Muscle layer of duodenum (tissue), 2 donors: Measurements from ENCODE around the gene GABBR1.

ENCODE experiments used
- H3K27ac ChIP-seq: one replicate; pipeline ENCODE4 v1.7.0; 2013; ENCODE audit warnings: mild to moderate bottlenecking, low read length
- H3K27me3 ChIP-seq: one replicate; pipeline ENCODE4 v1.7.0; 2013; ENCODE audit warnings: low read depth, mild to moderate bottlenecking, control low read depth, low read length
- H3K36me3 ChIP-seq, 2 donors: one replicate each; pipeline ENCODE4 v1.7.0; 2013; ENCODE audit warnings: low read length in 2 of 2, control low read depth in 1 of 2, mild to moderate bottlenecking in 1 of 2; ENCODE audit not compliant: insufficient read depth in 2 of 2, control insufficient read depth in 1 of 2
- H3K4me1 ChIP-seq, 2 donors: one replicate each; pipeline ENCODE4 v1.7.0; 2013; ENCODE audit warnings: low read length in 2 of 2, mild to moderate bottlenecking in 2 of 2, control low read depth in 1 of 2, moderate library complexity in 1 of 2; ENCODE audit not compliant: insufficient read depth in 2 of 2, control insufficient read depth in 1 of 2
- H3K4me3 ChIP-seq, 2 donors: one replicate each; pipeline ENCODE4 v1.7.0; 2013; ENCODE audit warnings: low read length in 2 of 2, low read depth in 1 of 2, mild to moderate bottlenecking in 1 of 2
- H3K9me3 ChIP-seq, 2 donors: one replicate each; pipeline ENCODE4 v1.7.0; 2013; ENCODE audit warnings: low read length in 2 of 2, control low read depth in 1 of 2, mild to moderate bottlenecking in 1 of 2; ENCODE audit not compliant: control insufficient read depth in 1 of 2
- donor health status: healthy.

GABBR1 gene

DNA sequence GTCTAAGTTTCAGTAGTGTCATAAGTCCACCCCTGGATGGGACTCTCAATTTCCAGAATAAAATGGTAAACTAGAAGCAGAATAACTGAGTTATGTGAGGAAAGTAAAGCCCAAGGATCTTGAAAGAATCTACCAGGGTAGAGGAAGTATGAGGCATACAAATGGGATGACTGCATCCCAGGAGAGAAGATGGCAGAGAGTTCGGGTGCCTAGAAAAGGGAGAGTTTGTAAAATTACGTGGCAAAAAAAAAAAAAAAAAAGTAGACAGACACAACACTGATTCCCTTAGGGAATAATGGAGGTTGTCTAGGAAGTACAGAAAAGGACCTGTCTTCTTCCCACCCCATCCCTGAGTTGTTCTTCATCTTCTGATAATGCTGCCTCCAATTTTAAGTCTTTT, 3.4 kb downstream of the GABBR1 start:
- Histone ChIP-seq H3K27ac (no peak overlapping the region), H3K4me1 (peaks cover 5 to 31% of the 10 kb centered on the region in 2 donors), H3K36me3 (no peaks in the 10 kb centered on the region), H3K27me3 (no peaks in the 10 kb centered on the region), H3K9me3 (no peaks in the 10 kb centered on the region), H3K4me3 (no peak overlapping the region)

DNA sequence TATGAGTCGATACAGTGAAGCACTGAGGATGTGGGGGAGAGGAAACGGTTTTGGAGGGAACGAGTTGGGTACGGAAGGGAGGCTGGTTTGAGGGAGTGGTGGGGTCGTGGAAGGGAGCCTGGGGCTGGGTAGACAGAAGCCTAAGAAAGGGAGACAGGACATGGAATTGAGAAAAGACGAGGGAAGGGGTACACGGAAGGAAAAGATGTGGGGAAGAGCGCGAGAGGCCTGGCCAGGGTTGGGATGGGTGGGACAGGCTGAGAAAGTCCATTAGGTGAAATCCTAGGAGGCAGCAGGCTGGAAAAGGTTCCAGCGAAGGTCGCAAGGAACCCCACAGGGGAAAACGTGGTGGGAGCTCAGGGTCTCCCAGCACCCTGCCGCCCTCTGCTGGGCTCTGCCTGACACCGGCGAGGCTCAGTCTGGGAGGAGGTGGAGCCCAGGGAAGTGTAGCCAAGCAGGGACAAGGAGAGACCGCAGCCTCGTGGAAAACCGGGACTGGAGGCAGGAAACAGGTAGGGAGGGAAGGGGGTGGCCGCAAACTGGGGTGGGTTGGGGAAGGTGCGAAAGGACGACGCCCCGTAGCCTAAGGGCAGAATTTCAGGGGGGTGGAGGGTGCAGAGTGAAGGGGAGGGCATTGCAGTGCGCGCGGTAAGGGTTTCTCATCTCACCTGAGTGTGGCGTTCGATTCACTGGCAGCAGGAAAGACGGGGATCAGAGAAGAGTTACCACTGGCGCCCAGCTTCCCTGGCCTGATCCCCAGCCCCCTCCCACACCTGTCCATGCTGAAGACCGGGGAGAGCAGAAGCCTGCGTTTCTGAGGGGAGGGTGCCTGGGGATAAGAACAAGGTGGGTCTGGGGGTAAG, 4.3 kb downstream of the GABBR1 start:
- Histone ChIP-seq H3K9me3 (no peaks in the 10 kb centered on the region), H3K4me3 (peak overlapping the region; percentile 63 to 76), H3K36me3 (peaks cover 0 to 9% of the 10 kb centered on the region in 2 donors), H3K4me1 (peaks cover 5 to 31% of the 10 kb centered on the region in 2 donors), H3K27ac (peak overlapping the region; percentile 37), H3K27me3 (no peaks in the 10 kb centered on the region)

DNA sequence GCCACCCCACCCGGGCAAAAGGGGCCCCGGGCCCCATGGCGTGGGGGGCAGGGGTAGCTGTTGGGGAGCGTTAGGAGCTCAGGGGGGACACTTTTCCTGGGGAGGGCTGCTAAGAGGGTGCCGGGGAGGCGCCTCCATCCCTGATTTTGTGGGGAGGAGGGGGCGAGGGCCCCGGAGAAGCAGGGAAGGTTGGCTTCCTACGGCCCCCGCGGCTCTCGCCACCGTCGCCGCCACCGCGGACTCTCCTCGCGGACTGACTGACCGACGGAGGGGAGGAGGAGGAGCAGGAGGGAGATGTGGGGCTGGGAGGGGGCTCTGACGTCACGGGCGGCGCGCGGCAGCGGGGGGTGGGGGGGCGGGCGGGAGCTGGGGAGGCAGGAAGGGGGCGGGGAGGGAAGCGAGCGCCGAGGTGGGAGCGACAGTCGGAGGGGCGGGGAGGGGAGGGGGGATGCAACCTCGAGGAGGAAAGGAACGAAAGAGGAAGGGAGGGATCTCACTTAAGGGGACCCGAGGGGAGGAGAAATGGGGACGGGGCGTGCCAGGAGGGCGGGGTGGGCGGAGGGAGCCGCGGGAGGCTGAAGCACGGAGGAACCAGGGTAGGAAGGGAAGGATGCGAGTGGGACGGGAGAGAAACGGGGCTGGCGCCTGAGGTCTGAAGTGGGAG, 5.1 kb downstream of the GABBR1 start:
- peaks cover 0 to 16% of the 10 kb centered on the region in 2 donors for H3K36me3 ChIP-seq
- no peaks in the 10 kb centered on the region for H3K9me3 ChIP-seq
- H3K4me1 ChIP-seq, result peaks cover 5 to 31% of the 10 kb centered on the region in 2 donors
- peak overlapping the region; percentile 63 to 76 for H3K4me3 ChIP-seq
- H3K27ac ChIP-seq, result peak overlapping the region; percentile 37
- no peaks in the 10 kb centered on the region for H3K27me3 ChIP-seq

DNA sequence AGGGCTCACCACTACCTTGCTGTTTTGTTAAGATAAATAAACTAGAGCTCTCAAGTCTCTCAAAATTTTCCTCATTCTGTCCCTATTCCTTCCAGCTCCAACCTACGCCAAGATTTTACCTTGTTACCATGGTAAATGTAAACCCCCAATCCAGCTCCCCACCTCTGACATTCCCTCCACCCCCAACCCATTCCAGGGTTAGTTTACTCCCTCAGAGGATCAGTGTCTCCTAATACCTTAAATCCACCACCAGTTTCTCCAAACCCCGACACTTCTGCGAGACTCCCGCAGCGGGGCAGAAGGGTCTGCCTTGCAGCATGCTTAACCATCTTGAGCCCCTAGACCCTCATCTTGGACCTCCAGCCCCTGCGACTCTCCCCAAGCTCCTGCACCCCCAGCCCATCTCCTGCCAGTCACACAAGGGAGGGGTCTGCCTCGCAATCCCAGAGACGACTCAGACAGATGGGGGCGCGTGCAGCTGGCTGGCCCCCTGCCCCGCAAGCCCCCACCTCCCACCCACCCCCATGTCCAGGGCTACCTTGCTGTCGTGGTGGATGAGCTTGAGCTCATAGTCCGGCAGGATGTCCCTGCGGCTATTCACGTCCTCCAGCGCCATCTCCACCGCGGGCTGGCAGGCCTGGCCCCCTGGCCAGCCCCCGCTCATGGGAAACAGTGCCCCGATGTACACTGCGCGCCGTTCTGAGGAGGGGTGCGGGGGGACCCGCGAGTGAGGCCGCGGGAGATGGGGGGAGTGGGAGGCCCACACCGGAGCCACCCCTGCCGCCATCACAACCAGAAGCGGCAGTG, 5.8 kb downstream of the GABBR1 start:
- H3K4me1 ChIP-seq, result peaks cover 5 to 29% of the 10 kb centered on the region in 2 donors

DNA sequence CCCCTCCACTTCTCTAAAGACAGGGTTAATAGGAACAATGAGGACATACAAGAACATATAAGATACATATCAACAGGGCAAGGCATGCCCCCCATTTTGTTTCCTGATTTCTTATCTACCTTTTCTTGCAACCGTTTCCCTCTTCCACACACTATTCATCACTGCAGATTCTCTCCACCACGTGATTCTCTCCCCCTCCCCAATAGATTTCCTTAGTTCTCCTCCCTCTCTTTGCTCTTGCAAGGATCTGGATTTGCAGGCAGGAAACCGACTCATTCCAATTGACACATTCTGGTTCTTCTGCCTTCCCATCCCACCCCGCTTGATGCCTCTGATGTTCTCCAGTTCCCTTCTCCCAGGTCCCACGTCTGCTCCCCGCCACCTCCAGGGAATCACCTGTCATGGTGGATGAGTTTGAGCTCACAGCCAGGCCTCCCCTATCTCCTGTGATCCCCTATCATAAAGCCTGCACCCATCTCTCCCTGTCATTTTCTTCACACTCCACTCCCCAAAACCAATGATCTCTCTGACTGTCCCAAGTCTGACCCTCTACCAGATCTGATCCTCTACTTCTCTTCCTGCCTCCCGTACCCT, 7.5 kb downstream of the GABBR1 start:
- Histone ChIP-seq H3K4me3 (no peak overlapping the region), H3K27ac (no peak overlapping the region), H3K9me3 (no peaks in the 10 kb centered on the region), H3K27me3 (no peaks in the 10 kb centered on the region), H3K36me3 (peaks cover 5 to 39% of the 10 kb centered on the region in 2 donors), H3K4me1 (peaks cover 0 to 12% of the 10 kb centered on the region in 2 donors)

More for the DNA sequence above, 5.8 kb downstream of the GABBR1 start:
- H3K27me3 ChIP-seq, result no peaks in the 10 kb centered on the region
- no peak overlapping the region for H3K27ac ChIP-seq
- H3K4me3 ChIP-seq, result peak overlapping the region in 1 of 2 donors; percentile 76
- peaks cover 0 to 22% of the 10 kb centered on the region in 2 donors for H3K36me3 ChIP-seq
- no peaks in the 10 kb centered on the region for H3K9me3 ChIP-seq

DNA sequence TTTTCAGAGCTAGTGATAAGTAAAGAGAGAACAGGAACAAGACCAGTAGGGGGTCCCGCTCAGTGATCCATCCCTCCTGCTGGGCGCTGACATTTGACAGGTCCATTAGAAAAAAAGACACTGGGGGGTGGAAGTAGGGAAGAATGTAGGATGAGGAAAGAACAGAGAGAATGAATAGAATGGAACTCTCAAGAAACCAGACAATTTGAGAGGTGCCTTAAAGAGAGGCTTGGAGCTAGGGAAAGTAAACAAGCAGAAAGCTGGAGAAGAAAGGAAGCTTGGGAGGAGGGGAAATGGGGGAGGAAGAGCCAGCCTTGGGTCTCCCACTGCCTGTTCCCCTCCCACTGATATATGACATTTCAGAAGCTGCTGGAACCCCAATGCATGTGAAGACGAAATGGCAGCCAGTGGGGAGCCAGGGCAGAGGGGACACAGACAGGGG, 8.4 kb downstream of the GABBR1 start:
- Histone ChIP-seq H3K36me3 (peaks cover 5 to 48% of the 10 kb centered on the region in 2 donors), H3K9me3 (no peaks in the 10 kb centered on the region), H3K4me3 (no peak overlapping the region), H3K27me3 (no peaks in the 10 kb centered on the region), H3K27ac (no peak overlapping the region), H3K4me1 (peaks cover 0 to 10% of the 10 kb centered on the region in 2 donors)

DNA sequence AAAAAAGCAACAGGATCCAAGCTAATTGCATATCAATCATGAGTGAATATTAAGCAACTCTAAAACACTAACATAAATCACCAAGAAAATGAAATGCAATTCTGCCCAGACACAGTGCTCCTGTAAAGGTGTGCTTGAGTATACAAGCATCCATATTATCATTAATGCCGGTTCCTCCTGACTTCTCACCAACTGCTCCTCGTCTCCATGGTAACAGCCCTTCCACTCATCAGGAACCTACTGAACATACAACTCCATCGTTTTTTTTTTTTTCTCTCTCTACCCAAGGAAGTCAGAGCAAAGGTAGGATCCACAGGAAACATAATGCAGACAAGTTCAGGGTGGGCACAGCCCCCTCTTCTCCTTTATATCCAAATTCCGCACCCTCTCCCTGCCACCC, 12.4 kb downstream of the GABBR1 start:
- Histone ChIP-seq H3K36me3 (peaks cover 8 to 62% of the 10 kb centered on the region in 2 donors), H3K4me1 (no peaks in the 10 kb centered on the region), H3K4me3 (no peak overlapping the region), H3K9me3 (no peaks in the 10 kb centered on the region), H3K27me3 (no peaks in the 10 kb centered on the region), H3K27ac (no peak overlapping the region)

DNA sequence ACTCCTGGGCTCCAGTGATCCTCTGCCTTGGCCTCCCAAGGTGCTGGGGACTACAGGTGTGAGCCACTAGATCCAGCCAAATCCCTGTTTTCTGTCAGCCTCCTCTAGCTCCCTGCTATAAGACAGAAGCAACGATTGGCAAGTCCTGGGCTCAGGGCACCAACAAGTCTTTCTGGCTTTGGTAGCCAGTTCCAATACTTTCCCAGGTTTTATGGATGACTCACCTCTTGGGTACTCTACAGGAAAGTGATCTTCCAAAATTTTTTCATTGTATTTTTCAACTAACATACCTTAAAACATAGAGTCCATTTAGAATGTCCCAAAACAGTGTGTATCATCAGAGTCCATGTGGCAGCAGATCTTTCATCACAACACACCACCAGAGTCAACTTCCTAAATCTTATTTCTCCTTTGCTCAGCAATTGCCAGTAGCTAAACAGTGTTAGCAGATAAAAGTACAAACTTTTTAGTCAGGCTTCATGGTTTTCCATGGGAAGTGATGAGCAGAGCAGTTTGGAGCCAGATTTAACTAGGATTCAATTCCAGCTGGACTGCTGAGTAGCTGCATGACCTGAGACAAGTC, 13.3 kb downstream of the GABBR1 start:
- no peaks in the 10 kb centered on the region for H3K27me3 ChIP-seq
- H3K4me1 ChIP-seq, result no peaks in the 10 kb centered on the region
- H3K36me3 ChIP-seq, result peaks cover 9 to 66% of the 10 kb centered on the region in 2 donors
- H3K4me3 ChIP-seq, result no peak overlapping the region
- H3K27ac ChIP-seq, result no peak overlapping the region
- H3K9me3 ChIP-seq, result no peaks in the 10 kb centered on the region

DNA sequence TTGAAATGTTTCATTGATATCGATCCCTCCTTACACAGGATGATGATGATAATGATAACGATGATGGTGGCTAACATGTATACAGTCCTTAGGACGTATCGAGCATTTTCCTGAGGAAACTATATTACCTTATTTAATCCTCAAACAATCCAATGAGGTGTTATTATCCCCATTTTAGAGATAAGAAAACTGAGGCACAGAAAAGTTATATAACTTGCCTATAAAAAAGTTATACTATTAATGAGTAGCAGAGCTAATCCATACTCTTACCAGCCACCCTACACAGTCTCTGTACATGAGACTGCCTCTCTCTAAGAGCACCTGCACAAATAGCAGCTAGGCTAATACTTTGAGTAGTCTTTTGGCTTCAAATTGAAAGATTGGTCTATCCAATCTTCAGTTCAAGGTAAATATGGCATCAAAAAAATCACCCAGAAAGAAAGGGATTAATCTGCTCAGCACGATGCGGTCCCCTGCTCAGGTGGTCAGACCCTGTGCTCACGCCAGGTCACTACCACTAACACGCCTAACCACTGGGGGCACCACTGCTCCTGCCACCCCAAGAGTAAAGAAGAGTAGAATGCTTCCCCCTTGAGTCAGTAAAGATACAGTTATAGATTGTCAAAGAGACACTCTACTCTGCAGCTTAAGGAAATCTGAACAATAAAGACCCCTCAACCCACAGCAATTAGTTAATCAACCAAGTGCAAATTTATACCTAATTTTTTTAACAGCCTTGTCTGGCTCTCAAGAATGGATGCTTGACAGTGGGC, 15.0 kb downstream of the GABBR1 start:
- Histone ChIP-seq H3K4me3 (no peak overlapping the region), H3K27ac (no peak overlapping the region), H3K27me3 (no peaks in the 10 kb centered on the region), H3K36me3 (peaks cover 22 to 68% of the 10 kb centered on the region in 2 donors), H3K4me1 (no peaks in the 10 kb centered on the region), H3K9me3 (no peaks in the 10 kb centered on the region)

DNA sequence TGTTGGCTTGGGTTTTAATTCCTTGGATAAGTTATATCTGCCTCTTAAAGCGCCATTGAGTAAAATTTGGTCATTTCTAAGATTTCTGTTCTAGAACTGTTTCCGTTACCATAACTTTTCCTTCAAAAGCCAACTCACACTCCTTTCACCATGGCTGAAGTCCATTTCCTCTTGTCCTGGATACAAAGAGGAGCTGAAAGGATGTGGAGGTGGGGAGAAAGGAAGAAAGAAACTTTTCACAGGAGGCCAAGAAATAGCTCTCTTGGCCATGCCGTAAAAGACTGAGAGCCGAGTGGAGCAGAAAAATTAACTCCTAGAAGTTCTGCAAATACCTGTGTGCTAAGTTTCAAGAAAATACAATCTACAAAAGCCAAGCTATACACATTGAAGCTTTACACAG, 21.6 kb downstream of the GABBR1 start:
- Histone ChIP-seq H3K4me1 (no peaks in the 10 kb centered on the region), H3K27me3 (no peaks in the 10 kb centered on the region), H3K4me3 (no peak overlapping the region), H3K9me3 (no peaks in the 10 kb centered on the region), H3K36me3 (peaks cover 39 to 76% of the 10 kb centered on the region in 2 donors), H3K27ac (no peak overlapping the region)
